Fibroblast of the aortic adventitia (primary cell): ENCODE measurements around the gene SLC38A10. TPM values are rescaled to one million over a fixed set of nuclear protein-coding genes. Genes with fewer than 3 reads are reported as not detected.

ENCODE experiments used
- DNase-seq: peaks from one replicate; pipeline ENCODE4 v3.0.0-alpha.2; 2010; ENCODE audit warnings: low read depth
- H3K4me3 ChIP-seq: 2 replicates; pipeline ENCODE4 v1.5.1; 2011; ENCODE audit warnings: low read depth, mild to moderate bottlenecking, control low read depth, low read length, moderate library complexity
- total RNA-seq: library from RNA; depleted of rRNA; stranded (reverse); fragments of >200 nt; gene quantifications from 2 replicates; pipeline ENCODE4 v1.2.3, GENCODE V29; 2012; ENCODE audit warnings: low replicate concordance
- TF ChIP-seq, protein P1 (sequence below): IDR thresholded peaks from 2 replicates; pipeline ENCODE4 v1.5.1; 2011; ENCODE audit warnings: mild to moderate bottlenecking, low read length, control low read depth, inconsistent platforms; ENCODE audit not compliant: insufficient read depth

Gene SLC38A10
- total RNA-seq, 1 donor: 49.5 TPM

GRCh38 chr17:81334987-81335772, 40.1 kb upstream of the SLC38A10 start:
- no peak for DNase-seq
- TF ChIP-seq, protein P1, sequence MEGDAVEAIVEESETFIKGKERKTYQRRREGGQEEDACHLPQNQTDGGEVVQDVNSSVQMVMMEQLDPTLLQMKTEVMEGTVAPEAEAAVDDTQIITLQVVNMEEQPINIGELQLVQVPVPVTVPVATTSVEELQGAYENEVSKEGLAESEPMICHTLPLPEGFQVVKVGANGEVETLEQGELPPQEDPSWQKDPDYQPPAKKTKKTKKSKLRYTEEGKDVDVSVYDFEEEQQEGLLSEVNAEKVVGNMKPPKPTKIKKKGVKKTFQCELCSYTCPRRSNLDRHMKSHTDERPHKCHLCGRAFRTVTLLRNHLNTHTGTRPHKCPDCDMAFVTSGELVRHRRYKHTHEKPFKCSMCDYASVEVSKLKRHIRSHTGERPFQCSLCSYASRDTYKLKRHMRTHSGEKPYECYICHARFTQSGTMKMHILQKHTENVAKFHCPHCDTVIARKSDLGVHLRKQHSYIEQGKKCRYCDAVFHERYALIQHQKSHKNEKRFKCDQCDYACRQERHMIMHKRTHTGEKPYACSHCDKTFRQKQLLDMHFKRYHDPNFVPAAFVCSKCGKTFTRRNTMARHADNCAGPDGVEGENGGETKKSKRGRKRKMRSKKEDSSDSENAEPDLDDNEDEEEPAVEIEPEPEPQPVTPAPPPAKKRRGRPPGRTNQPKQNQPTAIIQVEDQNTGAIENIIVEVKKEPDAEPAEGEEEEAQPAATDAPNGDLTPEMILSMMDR: no peak

GRCh38 chr17:81334391-81334901, 39.3 kb upstream of the SLC38A10 start:
- TF ChIP-seq, protein P1: no peak
- no peak overlapping the region for H3K4me3 ChIP-seq
- DNase-seq: no peak

More at GRCh38 chr17:81334987-81335772, 40.1 kb upstream of the SLC38A10 start:
- H3K4me3 ChIP-seq: no peak overlapping the region

GRCh38 chr17:81333616-81334368, 38.7 kb upstream of the SLC38A10 start:
- no peak for DNase-seq
- H3K4me3 ChIP-seq: no peak overlapping the region
- TF ChIP-seq, protein P1: no peak

DNA sequence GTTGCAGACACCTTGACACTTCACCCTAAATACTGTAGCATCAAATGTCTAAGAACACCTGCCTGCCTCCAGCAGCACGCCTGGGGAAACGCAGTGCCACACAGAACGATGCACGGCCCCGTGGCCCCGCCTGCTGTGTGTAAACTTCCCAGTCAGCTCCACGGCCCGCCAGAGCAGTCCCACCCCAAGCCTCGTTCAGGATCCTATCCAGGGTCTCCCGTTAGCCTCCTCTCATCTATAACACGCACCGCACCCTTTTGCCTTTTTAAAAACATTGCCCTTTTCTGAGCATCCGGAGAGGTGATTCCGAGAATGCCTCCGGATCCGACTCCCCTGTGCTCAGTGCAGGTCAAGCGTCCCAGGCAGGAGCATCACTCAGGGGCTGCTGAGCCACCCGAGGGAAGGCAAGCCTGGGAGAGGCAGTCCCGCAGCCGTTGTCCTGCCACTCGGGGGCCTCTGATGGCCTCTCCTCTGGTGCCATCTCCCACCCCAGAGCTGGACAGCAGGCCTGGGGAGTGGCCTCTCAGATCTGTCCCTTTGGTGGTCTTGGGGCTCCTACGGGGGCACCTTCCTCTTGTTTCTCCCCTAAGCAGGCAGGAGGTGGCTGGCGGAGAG, 37.9 kb upstream of the SLC38A10 start:
- TF ChIP-seq, protein P1: no peak
- DNase-seq: no peak
- H3K4me3 ChIP-seq: no peak overlapping the region

DNA sequence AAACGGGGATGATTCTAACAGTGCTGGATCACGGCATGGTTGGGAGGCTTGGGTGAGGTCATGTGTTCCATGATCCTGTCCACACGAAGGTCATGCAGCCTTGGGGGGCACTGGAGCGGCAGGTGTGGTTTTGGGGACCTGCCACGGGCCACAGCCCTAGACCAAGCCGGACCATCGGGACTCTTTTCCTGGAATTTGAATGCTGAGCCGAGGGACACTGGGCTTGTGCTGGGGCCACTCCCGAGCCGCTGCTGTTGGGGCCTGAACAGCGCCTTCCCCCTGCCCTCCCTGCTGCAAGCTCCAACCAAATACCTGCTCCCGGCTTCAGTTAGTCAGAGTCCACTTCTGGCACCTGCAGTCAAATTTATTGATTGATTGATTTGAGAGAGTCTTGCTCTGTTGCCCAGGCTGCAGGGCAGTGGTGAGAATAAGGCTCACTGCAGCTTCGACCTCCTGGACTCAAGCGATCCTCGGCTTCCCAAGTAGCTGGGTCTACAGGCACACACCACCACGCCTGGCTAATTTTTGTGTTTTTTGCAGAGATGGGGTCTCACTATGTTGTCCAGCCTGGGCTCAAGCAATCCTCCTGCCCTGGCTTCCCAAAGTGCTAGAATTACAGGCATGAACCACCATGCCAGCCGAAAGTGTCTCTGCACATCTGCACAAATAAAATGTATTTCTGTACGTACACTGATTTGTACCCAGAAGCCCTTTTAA, 37.2 kb upstream of the SLC38A10 start:
- TF ChIP-seq, protein P1: no peak
- no peak overlapping the region for H3K4me3 ChIP-seq
- DNase-seq: no peak

GRCh38 chr17:81331527-81332043, 36.5 kb upstream of the SLC38A10 start:
- TF ChIP-seq, protein P1: no peak
- no peak for DNase-seq
- no peak overlapping the region for H3K4me3 ChIP-seq
